Renal pelvis (tissue), 4 donors: Measurements from ENCODE around the gene DGLUCY. TPM values are rescaled to one million over a fixed set of nuclear protein-coding genes. Genes with fewer than 3 reads are reported as not detected.
A peak's percentile ranks its signal among the peaks of the same experiment; 100 is the strongest.
"Not testable (repeated sequence)": the region's sequence is repeated elsewhere in the genome, so short reads cannot be mapped to it uniquely, and the experiment has no call there.

Experiments
- DNase-seq: peaks from one replicate; pipeline ENCODE4 v3.0.0-alpha.2; 2013
- polyA plus RNA-seq, 3 donors: library from polyadenylated mRNA; unstranded; fragments of 120-200 nt; gene quantifications; one replicate each; pipeline ENCODE4 v1.2.1, GENCODE V29; 2013; ENCODE audit not compliant: insufficient read length in 3 of 3

The DGLUCY gene
- polyA plus RNA-seq, 3 donors, result 69.6 to 90.1 (median 85.1) TPM

DNA sequence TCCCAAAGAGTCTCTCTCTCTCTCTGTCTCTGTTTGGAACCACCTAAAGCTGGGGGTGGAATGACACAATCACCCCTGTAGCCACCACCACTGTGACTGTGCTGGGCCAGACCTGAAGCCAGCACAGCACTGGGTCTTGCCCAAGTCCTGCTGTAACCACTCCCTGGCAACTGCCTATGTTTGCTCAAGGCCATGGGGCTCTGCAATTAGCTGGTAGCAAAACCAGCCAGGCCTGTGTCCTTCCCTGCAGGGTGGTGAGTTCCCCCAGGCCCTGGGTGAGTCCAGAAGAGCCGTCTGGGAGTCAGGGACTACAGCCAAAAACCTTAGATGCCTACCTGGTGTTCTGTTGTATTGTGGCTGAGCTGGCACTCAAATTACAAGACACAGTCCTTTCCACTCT lies 50.8 kb downstream of the DGLUCY start:
- DNase-seq, result no peak

DNA sequence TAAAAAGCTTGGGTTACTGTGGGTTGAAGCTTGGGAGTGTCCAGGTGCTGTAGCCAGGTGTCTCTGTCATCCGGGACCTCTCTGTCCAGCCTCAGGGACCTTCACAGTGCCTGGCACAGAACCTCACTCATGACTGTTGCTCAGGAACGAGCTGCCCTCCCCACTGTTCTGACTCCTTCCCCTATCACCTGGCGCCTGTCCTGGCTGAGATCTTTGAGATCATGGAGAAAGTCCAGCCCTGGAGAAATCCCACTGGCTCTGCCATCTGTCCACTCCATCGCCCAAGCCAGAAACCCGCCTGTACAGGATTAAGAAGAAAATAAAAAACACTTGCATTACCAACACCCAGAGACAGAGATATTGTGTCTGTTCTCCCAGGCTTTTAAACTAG lies 53.5 kb downstream of the DGLUCY start:
- DNase-seq, result no peak

DNA sequence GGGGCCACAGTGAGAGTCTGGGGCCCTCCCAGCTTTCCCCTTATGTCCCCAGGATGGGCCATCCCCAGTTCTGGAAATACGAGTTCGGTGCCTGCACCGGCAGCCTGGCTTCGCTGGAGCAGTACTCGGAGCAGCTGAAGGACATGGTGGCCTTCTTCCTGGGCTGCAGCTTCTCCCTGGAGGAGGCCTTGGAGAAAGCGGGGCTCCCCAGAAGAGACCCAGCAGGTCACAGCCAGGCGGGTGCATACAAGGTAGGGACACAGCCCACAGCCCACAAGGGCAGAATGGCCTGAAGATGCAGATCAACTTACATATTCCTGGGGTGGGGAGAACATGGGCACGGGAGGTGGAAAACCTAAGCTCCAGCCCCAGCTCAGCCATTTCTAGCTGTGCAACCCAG lies 56.1 kb downstream of the DGLUCY start:
- no peak for DNase-seq

GRCh38 chr14:91170504-91171121 lies 56.7 kb downstream of the DGLUCY start:
- peak; percentile 22 for DNase-seq

DNA sequence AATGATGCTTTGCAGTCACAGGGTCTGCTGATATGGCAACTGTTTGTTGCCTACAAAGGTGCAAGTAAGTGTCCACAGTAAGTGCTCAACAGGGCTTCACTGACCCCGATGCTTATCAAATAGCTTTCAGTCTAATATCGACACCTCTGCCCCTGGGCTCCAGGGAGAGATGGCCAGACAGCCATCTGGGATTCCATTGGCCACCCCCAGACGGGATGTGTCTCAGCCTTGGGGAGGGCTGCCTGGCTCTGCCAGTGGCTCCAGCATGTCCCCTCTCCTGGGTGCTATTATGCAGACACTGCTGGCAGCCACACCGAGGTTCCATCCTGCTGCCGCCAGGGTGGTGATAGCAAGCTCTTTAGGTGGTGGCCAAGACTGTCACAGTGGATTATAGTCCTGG lies 57.4 kb downstream of the DGLUCY start:
- DNase-seq, result no peak

DNA sequence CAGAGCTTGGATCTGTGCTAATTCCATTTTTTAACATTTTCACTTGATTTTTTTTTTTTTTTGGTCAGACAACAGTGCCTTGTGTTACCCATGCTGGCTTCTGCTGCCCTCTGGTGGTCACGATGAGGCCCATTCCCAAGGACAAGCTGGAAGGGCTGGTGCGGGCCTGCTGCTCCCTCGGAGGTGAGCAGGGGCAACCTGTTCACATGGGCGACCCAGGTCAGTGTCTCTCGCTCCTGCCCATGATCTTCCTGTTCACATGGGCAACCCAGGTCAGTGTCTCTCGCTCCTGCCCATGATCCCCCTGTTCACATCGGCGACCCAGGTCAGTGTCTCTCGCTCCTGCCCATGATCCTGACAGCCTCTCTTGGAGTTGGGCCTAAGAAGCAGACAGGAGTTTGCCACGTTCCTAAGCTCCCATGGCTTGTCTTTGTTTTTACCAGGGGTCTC lies 59.4 kb downstream of the DGLUCY start:
- DNase-seq, result peak; percentile 68

- DNase-seq, result no peak
Observed at GRCh38 chr14:91173904-91174303, 60.0 kb downstream of the DGLUCY start.

- no peak for DNase-seq
Observed at GRCh38 chr14:91175291-91176201, 61.7 kb downstream of the DGLUCY start.

- DNase-seq, result peak; percentile 46
Observed at GRCh38 chr14:91177073-91178034, 63.5 kb downstream of the DGLUCY start.

- no peak for DNase-seq
Observed at GRCh38 chr14:91180611-91181010, 66.7 kb downstream of the DGLUCY start.

GRCh38 chr14:91182753-91183152 lies 68.9 kb downstream of the DGLUCY start:
- DNase-seq, result not testable (repeated sequence)

DNA sequence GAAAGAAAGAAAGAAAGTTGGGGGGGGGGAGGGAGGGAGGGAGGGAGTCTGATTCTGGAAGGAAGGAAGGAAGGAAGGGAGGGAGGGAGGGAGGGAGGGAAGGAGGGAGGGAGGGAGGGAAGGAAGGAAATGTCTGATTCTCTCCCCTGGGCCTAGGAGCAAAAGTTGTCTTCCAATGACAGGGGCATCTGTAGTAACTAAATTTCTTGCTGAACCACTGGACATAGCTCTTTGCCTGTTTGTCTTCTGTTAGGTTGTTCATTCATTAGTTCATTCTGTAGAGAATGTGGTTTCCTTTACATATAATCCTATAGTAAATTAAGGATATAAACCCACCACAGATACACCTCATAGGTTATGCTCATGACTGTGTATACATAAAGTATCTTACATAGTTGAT lies 70.7 kb downstream of the DGLUCY start:
- no peak for DNase-seq

GRCh38 chr14:91185721-91186120 lies 71.8 kb downstream of the DGLUCY start:
- DNase-seq, result no peak

DNA sequence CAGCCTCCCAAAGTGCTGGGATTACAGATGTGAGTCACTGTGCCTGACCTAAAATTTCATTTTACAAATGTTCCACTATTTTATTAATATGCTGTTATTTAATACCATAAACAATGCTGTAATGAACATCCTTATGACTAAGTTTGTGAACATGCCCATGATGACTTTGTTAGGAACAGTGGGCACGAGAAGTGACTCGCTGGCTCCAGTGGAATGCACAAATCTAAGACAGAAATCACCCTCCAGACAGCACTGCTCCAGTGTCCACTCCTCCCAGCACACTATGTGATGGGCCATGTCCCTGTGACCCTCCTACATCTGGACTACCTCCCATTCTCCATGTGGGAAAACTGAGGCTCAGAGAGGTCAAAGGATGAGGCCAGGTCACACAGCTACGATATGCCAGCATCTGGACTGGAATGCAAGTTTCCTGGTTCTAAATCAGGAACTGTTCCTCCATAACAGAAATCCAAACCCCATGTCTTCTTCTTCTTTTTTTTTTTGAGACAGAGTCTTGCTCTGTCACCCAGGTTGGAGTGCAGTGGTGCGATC lies 72.7 kb downstream of the DGLUCY start:
- no peak for DNase-seq

- no peak for DNase-seq
Observed at GRCh38 chr14:91187271-91187670, 73.4 kb downstream of the DGLUCY start.

DNA sequence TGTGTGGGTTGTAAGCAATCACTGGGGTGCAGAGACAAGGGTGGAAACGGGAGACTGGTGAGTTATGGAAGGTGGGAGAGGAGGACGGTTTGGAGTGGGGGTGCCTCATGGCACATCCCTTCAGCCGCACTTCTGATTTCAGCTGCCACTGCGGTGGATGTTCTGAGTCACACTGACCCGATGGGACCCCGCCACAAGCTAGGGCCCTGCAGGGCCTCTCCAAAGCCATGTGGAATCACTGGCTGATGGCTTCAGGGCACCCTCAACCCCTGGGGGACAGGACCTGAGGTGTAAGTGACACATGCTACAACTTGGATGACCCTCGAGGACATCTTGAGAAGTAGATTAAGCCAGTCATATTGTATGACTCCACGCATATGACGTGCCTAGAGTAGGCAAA lies 77.0 kb downstream of the DGLUCY start:
- DNase-seq, result no peak

GRCh38 chr14:91193069-91193468 lies 79.2 kb downstream of the DGLUCY start:
- DNase-seq, result no peak

GRCh38 chr14:91195881-91196280 lies 82.0 kb downstream of the DGLUCY start:
- no peak for DNase-seq

DNA sequence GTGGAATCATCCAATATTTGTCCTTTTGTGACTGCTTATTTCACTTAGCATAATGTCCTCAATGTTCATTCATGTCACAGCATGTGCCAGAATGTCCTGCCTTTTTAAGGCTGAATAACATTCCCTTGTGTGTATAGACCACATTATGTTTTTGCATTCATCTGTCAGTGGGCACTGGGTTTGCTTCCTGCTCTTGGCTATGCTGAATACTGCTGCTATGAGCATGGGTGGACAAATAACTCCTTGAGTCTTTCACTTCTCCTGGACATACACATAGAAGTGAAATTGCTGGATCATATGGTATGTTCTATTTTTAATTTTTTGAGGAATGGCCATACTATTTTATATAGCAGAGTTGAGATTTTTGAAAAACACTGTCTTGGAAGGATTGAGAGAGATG lies 83.8 kb downstream of the DGLUCY start:
- DNase-seq, result no peak

GRCh38 chr14:91200802-91201201 lies 86.9 kb downstream of the DGLUCY start:
- DNase-seq, result not testable (repeated sequence)

DNA sequence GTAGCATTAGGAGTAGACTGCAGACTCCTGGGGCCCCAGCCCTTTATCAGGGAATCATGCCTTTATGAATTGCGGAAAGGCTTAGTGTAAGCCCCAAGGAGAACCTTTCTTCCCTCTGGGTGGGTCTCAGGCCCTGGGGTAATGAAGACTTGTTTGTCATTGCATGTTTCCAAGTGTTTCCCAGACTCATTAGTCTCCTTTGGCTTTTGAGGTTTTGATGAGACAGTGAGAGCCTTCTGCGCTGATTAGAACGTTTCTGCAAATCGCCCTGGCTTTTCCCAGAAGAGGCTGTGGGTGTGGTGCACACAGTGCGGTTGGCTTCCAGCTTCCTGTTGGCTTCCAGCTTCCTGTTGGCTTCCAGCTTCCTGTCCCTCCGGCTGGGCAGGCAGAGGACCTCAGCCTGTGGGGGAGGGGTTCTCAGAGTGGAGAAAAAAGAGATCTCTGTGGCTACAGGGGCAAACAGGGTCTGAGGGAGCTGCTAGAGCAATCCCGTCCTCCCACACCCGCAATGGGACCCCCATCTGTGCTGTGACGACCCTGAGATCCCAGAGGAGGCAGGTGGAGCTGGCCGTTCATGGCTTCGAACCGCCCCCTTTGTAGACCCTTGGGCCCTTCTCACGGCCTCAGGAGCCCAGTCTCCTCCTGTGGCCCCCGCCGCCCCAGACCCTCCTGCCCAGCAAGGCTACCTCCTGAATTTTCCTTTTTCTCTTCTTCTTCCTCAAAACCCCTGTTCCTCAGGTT lies 88.5 kb downstream of the DGLUCY start:
- no peak for DNase-seq
